COR-L47 (cell line): ENCODE results near the gene DNAH8.
"Not testable (repeated sequence)": the region's sequence is repeated elsewhere in the genome, so short reads cannot be mapped to it uniquely, and the experiment has no call there.

ENCODE experiments used
- DNase-seq: peaks from one replicate; lab custom pipeline; 2025; lab: John Stamatoyannopoulos, UW

DNAH8 gene

DNA sequence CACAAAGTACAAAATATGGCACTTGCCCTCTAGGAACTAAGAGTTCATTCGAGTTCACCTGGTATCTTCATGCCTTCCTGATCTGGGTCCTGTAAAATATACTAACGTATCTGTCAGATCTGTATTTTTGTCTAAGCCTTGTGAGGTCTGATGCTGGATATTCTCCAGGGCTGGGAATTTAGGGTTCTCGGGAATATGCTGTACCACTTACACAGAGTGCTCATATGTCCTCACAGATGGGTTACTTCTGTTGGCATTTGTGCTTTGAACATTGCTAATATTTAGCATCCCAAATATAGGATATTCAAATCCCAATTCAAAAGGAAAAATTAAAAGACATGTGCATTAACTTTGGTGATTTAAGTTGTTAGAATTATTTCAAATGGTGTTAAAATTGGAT lies 122.0 kb downstream of the DNAH8 start:
- DNase-seq = no peak

DNA sequence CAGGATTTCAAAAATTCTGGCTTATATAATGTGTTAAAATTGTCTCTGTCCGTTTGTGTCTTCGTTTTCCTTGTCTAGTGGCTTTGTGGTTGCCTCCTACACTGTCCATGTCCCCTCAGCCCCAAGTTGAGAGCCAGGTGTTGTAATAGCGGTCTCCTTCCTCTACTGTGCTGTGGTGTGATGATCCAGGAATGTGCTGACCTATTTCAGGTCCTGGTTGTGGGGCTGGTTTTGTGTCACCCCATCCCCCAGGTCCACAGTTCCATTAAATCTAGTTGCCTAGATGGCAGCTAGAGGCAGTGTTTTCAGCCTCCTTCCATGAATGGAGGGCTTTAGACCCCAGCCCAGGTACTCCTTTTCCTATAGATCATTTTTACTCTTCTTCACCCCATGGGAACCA lies 128.7 kb downstream of the DNAH8 start:
- no peak for DNase-seq

DNA sequence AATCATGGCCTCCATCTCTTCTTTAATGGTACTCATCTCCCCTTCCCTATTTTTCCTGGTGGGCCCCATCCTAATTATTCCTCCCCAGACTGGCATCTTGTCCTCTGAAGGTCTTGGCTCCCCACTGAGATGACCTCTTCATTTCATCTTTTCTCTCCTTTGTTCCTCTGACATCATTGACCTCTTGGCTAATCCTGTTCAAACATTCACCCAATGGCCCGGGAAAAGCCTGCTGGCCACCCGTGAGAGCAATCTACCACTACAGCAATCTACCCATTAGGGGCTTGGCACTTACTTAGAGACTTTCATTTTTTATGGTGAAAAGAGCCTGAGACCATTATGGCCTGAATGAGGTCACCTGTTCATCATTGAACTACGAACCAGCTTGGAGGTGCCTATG lies 130.8 kb downstream of the DNAH8 start:
- no peak for DNase-seq

DNA sequence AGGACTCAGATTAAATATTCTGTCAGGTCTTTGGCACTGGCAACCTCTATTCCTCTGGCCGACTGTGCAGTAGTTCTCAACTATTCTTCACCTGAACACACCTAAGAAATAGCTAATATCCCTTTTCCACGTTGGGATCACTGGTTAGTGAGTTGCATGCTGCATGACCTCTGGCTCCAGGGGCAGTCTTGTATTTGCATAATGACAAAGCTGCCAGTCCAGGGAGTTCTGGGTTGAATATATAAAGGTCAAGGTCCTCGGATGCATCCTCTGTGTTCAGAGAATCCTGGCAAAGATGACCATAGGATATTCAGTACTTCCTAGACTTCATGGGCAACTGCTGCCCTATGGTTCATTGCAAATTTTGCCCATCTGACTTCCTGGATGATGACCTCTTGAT lies 131.2 kb downstream of the DNAH8 start:
- DNase-seq = no peak

DNA sequence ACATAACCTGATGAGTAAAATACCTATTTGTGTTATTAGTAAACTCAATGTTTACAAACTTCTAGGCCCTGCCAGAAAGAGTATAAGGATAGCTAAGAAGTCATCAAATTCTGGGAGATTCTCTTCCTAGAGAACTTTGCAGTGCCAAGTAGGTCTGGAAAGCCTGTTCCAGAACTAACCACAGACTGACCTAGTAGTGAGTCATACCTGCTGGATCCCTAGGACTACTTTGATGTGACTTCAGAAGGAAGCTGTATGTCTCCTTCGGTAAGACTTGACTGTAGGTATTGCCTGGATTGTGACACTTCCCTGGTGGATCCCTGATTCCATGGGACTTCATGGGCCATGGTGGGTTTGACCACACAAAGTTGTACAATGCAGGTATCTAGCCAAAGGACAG lies 131.7 kb downstream of the DNAH8 start:
- no peak for DNase-seq

DNA sequence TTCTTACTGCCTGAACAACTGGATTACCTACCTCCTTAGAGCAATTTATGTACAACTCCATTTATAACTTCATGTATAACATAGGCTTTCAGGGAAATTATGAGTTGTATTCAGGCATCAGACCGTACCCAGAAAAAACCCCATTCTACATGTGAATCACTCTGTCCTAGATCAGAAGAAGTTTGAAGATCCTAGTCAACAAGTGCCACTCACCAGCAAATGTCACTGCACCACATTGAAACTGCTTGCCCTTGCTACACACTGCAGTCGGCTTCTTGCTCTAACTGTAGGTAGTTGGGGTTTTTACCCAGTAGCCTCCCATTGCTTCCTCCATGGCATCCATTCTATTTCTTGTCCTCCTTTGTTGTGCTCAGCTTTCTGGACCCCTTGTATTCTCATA lies 132.4 kb downstream of the DNAH8 start:
- no peak for DNase-seq

DNA sequence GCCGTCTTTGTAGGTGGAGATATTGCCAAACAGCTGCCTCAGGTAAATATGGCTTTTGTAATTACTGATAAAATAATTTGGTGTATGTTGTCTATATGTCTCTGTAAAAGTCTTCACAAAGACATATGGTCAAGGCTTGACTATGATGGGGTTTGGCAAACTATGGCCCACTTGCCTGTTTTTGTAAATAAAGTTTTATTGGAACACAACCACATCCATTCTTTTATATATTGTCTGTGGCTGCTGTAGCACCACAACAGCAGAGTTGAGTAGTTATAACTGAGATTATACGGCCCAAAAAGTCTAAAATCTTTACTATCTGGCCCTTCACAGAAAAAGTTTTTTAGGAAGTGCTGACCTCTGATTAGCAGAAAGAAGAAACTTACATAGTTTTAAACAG lies 133.6 kb downstream of the DNAH8 start:
- no peak for DNase-seq

DNA sequence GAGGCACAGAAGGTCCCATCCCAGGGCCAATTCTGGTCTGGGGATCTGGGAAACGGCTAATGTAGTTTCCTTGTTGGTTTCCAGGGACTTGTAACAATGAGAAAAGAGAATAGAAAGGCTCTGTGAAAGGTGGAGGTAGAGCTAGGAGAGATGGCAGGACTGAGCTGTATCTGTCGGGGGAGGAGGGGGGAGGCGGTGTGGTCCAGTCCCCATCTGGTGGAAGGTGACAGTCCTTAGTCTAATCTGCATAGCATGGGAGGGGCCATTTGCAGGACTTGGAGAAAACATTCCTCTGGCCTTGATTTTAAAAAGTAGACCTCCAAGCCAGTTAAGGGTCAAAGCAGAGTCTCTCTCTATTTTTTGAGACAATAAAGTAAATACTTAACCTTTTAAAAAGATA lies 137.1 kb downstream of the DNAH8 start:
- no peak for DNase-seq

DNA sequence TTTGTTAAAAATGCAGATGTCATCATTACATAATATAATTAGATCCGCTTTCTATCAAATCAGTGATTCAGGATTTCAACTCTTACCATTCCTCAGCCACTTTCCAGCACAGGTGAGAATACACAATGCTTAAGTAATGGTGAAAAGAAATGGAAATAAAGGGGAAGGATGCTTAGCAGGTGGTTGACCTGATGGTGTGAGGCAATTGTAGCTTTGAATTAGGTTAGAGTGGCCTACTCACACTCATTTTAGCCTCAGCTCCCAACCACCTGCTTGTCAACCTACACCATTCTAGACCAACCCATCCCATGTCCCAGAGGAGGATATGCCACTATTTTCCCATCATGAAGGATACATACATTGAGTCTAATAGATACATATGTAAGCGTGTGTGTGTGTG lies 138.1 kb downstream of the DNAH8 start:
- DNase-seq = no peak

DNA sequence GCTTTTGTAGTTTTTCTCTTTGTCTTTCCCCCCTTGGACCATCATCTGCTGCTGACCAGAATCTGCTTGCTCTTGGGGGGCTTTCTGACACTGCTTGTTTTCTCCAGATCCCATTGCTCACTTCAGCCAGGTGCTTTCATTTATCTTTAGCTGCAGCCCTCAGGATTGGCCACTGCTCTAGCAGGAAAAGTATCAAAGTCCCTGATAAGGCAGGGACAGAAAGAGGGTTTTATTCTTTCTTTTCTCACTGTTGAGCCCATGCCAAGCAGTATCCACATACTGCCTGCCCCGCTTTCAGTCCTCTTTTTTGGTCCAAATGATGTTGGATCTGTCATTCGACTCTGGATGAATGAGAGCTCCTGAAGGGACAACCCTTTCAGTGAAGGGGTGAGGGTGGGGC lies 141.4 kb downstream of the DNAH8 start:
- no peak for DNase-seq

DNA sequence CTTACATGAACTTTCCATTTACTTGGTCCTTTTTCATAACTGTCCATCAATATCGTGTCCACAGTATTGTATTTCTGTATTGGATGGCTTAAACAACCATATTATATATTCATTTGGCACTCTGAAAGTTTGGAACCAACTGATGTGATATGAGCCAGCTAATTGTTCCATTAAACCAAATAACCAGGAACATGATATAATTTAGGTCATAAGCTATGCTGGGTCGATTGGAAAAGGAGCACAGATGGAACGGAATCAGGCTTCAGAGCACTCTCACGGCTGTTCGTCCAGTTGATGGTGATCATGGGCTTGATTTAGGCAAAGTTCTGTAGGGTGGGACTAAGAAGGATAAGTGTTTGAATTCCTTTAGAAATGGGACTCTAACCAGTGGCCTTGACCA lies 142.7 kb downstream of the DNAH8 start:
- DNase-seq = no peak

DNA sequence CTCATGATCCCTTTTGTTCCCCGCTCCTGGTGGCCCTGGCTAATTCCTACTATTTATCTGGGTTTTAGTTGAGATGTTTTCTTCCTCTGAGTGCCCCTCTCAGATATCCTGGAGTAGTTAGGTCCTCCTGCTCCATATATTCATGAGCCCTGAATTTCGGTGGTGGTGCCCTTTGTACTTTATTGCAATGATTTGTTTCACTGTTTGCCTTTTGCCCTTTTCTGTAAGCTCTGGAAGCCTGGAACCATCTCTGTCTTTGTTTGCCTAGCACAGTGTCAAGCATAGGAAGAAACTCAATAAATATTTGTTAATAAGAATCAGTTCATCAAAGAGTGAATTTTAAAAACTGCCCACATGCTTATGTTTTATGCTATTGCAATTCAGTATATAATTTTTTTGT lies 144.9 kb downstream of the DNAH8 start:
- DNase-seq = no peak

DNA sequence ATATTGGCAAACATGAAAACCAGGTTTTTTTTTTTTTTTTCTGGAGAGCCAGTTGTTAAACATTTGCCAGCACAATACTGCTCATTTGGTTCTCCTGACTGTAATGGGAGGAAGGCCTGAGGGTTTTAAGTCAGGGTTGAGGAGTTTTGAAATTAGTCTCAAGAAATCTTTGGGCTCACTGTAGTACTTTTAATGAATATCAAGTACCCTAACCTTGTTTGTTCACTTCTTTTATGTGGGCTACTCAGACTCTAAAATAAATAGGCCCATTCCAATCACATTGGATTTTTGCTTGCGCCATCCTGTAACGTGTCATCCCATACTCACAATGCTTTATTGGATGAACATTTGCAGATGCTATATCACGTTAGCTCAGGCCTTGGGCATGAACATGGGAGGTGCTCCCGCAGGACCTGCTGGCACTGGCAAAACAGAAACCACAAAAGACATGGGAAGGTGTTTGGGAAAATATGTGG lies 146.9 kb downstream of the DNAH8 start:
- DNase-seq = no peak

DNA sequence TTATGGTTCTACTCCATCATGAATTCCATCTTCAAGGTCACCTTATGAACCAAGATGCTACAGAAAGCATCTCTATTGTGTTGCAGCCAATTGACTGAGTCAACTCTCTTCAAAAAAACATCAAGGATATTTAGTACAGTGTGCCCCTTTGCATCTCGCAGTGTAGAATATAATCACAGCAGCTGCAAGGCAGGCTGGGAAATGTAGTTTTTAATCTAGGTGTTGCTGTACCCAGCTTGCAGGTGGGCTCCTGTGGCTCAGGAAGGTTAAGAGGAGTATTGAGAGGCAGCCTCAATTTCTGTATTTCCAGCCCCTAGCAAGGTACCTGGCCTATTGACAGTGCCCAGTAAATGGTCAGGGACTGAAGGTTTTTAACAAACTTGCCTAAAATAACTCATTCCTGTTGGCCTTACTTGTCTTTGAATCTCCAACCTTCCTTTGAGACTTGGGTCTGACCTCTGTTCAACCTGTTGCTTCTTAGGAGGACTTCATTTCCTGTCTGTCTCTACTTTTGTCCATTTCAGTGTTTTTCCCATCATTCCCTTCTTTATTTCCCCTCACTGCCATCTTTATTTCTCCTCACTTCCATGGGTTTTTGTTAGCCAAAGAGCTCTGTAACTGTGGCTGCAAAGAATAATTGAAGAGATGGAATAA lies 150.5 kb downstream of the DNAH8 start:
- no peak for DNase-seq

DNA sequence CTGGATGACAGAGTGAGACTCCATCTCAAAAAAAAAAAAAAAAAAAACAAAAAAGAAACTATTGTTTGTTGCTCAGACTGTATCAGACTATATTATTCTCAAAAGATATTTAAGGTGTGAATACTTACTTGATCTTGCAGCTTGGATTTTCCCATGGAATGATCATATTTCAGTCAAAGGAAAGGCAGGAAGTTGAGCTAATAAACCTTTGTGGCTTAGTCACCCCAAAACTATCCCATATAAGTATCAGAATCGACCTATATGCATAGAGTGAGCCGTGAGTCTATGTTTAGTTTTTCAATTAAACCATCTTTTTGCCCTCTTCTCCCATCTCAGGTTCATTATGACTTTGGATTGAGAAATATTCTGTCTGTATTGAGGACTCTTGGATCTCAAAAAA lies 152.6 kb downstream of the DNAH8 start:
- no peak for DNase-seq

DNA sequence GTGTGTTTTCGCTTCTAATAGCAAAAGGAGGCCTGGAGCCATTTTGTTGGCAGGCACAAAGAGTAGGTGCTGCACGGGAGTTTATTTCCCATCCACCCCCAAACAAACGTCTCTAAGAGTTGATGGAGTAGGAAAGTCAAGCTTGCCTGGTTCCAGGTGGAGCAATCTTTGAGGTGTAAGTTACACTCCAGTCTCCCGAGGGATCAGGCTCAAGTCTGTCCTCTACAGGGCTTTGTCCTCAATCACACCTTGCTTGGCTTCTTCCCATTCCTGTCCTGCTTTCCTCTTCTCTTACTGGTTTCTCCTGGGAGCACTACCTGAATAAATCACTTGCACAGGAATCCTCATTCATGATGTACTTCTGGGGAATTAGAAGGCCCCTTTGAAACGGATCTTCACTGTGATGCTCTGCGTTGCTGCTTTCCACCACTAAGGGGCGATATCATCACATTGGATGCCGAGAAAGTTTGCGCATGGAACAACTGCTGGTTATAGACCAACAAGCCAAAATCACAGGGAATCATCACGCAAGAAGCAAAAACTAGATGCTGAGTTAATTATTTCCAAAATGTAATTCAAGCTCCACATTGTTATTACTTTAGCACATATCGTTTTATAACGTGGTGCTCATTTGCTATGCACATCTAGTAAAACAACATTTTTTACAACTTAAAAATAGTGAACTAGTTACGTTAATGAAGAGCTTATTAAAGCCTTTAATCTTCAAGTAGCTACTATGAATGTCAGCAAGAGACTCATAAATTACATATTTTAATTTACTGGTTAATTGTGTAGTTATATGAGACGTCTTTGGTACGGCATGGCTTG lies 156.8 kb downstream of the DNAH8 start:
- DNase-seq = peak; percentile 18

DNA sequence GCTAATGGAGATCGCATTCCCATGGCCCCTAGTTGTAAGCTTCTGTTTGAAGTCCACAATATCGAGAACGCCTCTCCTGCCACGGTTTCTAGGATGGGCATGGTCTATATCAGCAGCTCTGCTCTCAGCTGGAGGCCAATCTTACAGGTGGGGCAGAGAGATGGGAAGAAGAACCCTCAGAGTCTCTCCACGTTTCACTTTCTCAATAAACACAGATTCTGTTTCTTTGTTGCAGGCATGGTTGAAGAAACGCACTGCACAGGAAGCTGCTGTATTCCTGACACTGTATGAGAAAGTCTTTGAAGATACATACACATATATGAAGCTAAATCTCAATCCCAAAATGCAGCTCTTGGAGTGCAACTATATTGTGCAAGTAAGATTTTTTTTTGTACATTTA lies 157.9 kb downstream of the DNAH8 start:
- DNase-seq = no peak

DNA sequence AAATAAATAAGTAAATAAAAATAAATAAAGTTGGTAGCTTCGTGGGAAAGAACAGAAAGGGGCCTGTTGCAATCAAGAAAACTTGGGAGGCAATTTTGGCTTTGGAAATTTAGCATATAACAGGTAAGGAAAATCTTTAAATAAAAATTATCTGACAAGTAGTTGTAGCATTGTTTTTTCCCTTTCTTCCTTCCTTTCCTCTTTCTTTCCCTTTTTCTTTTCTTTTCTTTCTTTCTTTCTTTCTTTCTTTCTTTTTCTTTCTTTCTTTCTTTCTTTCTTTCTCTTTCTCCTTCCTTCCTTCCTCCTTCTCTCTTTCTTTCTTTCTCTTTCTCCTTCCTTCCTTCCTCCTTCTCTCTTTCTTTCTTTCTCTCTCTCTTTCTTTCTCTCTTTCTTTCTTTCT lies 158.7 kb downstream of the DNAH8 start:
- not testable (repeated sequence) for DNase-seq

DNA sequence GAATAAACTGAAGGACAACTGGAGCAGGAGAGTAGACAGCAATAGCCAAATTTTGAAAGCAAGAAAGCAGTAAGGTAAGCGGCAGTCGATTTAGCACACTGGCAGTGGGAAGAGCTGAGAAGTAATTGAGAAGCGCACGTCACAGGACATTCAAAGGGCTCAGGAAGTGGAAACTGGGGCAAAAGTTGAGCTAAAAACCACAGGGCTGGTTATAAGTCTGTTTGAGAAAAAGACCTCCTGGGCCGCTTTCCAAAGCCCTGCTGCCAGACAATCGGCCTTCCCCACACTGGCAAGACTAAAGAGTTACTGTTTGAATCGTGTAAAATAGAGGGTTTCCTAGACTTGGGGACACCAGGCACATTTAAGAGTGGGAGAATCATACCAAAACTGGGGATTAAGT lies 161.4 kb downstream of the DNAH8 start:
- DNase-seq = no peak

DNA sequence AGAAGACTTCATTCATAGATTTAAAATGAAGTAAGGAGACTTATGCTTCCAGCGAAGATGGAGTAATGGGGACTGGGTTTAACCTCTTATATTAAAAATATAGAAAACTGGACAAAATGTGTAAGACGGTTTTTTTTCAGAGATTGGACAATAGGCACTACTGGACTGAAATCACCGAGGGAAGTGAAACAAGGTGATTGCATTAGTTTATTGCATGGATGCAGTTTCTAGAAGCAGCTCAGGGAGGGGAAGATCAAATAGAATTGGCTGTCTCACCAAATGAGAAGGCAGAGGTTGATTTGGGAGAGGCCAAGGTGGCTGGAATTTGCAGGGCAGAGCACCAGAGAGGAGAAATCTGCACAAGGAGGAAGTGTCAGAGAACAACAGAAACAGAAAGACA lies 162.6 kb downstream of the DNAH8 start:
- DNase-seq = no peak

DNA sequence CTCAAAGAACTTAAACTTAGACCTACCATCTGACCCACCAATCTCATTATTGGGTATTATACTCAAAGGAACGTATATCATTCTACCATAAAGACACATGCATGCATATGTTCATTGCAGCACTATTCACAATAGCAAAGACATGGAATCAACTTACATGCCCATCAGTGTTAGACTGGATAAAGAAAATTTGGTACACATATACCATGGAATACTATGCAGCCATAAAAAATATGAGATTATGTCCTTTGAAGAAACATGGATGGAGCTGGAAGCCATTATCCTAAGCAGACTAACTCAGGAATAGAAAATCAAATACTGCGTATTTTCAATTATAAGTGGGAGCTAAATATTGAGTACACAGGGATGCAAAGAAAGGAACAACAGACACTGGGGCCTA lies 167.0 kb downstream of the DNAH8 start:
- no peak for DNase-seq

DNA sequence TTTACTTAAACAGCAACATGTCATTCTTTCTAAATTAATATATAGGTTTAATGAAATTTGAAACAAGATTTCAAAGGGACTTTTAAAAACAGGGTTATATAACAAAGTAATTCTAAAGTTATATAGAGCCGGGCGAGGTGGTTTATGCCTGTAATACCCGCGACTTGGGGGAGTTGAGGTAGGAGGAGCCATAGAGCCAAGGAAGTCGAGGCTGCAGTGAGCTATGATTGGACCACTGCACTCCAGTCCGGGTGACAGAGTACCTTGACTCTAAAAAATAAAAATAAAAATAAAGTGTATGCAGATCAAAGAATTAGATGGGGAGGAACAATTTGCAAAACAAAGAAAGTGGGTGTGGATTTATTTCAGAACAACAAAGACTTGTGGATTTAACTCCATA lies 182.4 kb downstream of the DNAH8 start:
- no peak for DNase-seq

DNA sequence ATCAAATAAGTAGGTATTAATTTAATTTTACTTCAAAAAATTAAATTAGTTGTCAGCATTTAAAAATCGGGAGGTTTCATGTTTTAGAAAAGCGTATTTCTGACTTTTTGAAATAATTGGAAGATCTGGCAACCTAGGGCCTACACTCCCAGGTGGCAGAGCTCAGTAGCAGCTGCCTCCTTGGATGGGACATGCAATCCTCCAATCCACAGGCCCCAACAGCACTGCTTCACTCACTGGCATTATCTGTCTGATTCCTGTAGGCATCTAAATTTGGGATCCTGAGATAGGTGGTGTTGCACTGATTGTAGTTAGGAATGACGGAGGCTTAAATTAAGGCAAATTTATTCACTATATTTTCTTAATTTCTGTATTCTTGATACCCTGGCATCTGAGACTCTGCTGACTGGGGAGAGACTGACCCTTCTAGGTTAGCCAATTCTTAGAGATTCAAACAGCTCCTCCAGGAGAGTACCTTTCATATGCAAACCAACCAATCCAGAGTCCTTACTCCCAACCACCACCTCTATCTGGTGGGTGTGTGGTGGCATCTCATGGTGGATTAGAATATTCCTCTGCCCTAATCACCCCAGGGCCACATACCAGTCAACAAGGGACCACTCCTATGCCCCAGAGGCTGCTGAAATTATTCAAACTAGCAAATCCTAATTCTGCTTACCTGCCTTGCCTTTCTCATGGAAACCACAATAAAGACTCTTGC lies 186.9 kb downstream of the DNAH8 start:
- DNase-seq = no peak
